HCEC 1CT (cell line): ENCODE measurements around the gene RERE.
"Not testable (repeated sequence)": the region's sequence is repeated elsewhere in the genome, so short reads cannot be mapped to it uniquely, and the experiment has no call there.

Experiments used
- DNase-seq: peaks from one replicate; pipeline ENCODE4 v3.0.0-alpha.2; 2017

The RERE gene

DNA sequence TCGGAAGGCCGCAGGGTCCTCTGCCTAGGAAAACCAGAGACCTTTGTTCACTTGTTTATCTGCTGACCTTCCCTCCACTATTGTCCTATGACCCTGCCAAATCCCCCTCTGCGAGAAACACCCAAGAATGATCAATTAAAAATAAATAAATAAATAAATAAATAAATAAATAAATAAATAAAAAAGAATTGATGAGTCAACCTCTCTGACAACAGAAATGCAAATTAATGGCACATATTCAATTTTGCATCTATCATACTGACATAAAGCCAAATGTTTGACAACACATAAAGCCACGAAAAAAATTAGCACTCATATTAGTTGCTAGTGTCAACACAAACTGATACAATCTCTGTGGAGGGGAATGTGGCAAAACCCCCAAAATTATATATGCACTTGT is 314.5 kb downstream of the RERE start:
- not testable (repeated sequence) for DNase-seq

DNA sequence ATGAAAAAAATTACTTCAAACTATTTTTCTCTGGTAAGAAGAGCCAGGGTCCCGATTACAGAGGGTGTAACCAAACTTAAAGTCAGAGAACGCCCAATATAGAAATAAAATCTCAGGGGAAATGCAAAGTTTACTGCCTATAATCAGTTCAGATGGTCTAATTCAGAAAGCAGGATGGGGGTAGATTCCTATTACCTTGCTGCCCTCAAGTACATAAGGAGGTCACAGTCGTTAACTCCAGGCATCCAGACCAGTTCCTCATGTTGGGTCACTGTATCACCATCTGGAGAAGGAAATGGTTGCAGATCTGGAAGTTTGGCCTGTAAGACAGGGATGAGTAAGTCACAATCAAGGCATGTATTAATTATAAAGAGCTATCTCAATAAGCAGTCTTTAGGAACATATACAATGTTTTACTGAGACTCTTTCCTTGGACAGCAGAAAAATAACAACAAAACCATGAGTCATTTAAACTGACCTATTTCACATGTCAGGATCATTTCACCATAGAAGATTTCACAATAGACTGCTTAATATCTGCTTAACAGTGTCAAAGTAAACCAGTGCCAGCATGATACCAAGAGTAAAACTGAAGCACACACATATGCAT is 320.1 kb downstream of the RERE start:
- DNase-seq, result peak; percentile 85

DNA sequence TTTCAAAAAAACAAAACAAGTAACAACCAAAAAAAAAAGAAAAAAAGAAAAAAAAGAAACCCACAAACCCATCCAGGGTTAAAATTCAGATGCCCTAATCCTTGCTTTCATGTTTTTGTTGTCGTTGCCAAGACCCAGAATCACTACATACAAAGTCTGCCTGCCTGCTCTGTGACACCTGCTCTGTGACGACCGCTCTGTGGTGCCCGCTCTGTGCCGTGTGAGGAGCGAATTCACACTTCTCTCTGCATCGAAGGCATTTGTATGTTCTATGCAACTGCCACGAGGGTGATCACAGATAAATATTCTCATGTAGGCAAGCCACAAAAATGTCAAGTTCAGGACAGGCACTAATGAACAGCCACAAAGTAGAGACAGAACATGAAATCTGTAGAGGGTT is 321.0 kb downstream of the RERE start:
- DNase-seq, result no peak

DNA sequence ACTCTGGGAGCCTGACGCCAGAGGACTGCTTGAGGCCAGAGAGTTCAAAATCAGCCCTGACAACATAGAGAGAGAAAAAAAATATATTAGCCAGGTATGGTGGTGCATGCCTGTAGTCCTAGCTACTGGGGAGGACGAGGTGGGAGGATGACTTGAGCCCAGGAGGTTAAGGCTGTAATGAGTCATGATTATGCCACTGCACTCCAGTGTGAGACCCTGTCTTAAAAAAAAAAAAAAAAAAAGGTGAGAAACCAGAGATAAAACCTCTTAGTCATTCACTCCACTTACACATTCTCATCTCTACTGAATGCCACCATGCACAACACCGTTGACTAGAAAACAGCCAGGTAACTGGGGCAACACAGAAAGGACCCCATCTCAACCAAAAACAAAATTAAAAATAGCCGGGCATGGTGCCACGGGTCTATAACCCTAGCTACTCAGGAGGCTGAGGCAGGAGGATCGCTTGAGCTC is 321.5 kb downstream of the RERE start:
- no peak for DNase-seq

DNA sequence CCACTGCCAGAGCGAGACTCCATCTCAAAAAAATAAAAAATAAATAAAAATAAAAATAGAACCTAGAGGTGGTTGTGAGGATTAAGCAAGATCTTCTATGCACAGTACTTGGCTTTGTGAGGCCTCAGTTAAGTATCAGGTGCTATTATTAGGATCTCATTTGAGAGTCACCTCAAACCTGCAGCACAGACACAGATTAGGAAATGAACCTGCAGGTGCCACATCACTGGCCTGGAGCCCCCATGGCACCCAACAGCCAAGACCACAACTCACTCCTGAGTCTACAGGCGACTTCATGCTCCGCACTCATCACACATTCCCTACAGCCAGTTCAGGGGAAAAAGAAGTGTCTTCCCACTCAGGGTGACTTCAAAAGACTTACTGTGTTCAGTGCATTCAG is 322.8 kb downstream of the RERE start:
- DNase-seq, result no peak

DNA sequence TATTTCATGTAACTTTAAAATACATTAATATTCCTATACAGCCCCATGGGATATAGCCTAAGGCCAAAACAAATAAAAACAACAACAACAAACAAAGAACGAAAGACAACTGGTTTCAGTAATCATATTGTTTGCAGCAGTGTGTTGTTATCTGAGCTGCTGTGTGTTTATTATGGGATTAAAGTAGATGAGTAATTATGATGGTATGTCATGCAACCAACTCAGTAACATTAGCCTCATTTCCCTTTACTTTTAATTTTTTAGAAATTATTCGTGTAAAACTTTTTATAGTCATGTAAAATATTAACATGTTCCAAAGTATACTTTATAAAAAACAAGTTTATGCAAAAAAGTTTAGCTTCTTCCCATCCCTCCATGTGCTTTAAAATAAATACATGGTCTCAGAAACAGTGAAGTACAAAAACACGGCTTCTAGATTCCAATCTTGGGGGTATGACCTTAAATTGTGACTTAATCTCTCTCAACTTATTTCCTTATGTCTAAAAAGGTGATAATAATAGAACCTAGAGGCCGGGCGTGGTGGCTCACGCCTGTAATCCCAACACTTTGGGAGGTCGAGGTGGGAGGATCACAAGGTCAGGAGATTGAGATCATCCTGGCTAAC is 323.4 kb downstream of the RERE start:
- peak; percentile 47 for DNase-seq

DNA sequence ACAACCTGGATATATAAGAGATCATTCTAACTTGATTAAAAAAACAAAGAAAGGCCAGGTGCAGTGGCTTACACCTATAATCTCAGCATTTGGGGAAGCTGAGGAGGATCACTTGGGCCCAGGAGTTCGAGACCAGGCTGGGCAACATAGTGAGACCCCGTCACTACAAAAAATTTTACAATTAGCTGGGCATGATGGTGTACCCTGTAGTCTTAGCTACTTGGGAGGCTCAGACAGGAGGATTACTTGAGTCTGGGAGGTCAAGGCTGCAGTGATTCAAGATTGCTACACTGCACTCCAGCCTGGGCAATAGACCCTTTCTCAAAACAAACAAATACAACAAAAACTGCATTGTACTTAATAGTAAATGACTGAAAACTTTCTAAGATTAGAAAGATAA is 330.2 kb downstream of the RERE start:
- no peak for DNase-seq

DNA sequence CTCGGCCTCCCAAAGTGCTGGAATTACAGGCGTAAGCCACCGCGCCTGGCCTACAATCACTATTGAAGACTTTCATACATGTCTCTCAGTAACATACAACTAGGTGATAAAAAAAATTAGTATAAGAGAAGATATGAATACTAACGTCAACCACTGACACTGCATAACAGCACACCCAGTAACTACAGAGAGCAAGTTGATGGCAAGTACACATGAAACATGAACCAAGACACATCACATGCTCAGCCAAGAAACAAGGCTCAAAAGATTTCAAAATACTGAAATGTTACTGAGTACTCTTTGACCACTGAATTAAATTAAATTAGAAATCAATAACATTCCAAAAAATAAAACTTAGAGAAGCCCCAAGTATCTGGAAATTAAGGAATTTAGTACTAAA is 331.4 kb downstream of the RERE start:
- no peak for DNase-seq

DNA sequence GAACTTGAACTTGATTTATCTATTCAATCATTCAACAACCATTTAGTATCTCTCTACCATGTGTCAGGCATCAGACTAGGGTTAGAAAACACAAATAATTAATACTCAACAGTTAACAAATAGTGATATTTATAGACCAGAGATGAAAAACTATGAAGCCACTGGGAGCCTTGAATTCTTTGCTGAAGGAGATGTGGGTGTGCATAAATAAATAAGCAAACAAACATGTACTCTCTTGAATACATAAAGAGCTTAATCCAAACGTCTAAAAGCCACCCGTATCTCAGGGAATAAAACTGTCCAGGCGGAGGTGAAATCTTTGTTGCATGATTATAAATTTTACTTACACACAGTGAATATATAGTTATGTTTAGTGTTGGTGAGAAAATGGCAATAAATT is 333.9 kb downstream of the RERE start:
- no peak for DNase-seq

DNA sequence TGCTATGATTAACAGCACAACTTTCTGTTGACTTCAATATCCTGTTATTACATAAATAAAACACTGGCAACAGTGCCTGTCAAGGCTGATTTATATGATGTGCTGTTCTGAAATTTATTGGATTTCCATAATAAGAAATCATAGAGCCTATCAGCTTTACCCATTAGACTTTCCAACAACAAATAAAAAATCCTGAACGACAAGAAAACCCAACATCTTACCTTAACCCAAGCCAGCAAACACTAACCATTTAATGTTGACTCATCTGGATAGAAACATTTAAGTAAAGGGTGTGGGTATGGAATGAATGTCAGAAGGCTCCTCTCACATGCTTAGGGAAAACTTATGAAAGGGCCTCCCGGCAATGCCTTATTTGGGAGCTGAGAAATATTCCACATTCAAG is 334.5 kb downstream of the RERE start:
- peak; percentile 66 for DNase-seq

DNA sequence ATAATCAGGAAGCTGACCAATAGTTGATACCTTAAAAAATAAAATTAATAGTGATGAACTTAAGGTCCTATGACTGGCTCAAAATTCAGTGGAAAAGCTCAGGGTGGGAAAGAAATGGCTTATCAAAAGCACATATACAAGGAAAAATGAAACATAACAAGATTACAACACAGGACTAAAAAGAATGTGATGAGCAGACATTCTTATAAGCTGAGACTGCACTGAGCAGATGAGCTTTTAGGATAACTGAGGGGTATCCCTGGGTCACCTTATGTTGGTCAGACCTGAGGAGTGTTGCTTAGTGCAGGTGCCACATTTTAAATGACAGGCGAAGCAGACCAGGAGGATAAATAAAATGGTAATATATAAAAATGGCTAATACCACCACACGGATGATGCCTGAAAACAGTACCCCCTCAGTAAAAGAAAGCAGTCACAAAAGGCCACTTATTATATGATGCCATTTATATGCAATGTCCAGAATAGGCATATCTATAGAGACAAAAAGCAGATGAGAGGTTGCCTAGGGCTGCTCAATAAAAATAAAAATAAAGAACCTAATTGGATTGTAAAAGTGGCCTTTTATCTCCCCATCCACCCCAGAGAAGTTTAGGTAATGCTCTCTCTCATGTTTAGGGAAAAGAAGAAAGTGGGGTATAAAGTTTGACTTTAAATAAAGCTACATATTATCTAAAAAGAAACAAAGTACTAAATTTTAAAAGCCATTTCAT is 335.6 kb downstream of the RERE start:
- DNase-seq, result peak; percentile 26

DNA sequence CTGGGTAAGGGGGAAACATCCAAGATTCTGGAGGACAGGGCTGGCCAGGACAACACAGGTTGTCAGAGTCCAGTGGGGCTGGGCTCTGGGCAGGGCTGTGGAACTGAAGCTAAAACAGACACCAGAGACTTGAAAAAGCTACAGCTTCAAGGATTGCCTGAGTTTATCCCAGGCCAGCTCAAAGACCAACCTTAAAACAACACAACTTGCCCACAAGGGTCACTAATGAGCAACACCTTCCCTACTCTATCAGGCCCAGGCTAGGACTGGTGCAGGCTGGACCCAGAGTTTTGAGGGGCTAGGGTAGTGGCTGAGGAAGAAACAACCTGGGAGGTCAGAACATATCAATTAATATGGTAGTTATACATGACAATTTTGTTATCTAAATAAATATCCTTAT is 338.9 kb downstream of the RERE start:
- DNase-seq, result no peak

DNA sequence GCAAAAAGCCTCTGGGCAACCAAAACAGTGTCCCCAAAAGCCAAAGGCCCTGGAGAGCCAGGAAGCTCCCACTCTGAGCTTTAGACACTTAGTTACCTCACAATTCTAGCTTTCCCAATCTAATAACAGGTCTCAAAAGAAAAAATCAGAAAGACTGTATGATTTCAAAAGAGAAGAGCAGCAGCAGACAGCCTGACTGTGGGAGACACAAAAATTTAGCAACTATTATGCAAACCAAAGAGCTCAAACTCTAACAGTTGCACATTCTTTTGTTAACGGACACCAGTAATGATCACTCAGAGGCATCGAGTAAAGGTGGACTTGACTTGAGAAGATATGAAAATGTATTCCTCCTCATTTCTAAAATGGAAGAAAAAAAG is 339.5 kb downstream of the RERE start:
- no peak for DNase-seq

DNA sequence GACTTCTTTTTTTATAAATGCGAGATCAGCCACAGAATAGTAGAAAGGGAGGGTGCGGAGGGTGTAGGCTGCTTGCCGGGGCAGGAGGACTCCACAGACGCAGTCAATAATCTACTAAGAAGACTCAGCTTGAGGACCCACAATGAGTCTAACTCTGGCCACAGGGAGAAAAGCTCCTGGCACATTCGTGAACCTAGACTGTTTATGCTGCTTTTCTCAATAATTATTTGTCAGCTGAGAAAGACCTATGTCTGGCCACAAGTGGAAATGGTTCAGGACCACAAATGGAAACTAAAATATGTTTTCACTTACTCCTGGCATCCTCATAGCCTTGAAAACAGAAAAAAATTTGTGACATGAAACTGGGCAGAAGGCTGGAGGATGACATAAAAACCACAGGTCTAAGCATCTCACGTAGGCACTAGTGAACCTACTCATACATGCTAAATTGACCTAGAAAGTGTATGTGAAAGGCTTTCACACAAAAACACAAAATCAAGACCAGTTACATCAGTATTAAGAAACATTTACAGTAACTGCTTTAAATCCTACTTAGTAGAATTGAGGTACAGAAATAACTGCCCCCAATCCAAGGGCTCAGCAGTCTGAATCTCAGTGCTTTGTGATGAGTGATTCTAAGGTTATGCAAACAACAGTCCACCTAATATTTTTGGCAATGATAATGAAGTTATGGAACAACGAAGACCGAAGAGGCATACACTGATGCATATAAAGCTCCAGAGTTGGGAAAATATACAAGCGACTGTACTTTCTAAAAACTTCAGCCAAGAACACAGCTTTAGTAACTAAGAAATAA is 340.1 kb downstream of the RERE start:
- no peak for DNase-seq

DNA sequence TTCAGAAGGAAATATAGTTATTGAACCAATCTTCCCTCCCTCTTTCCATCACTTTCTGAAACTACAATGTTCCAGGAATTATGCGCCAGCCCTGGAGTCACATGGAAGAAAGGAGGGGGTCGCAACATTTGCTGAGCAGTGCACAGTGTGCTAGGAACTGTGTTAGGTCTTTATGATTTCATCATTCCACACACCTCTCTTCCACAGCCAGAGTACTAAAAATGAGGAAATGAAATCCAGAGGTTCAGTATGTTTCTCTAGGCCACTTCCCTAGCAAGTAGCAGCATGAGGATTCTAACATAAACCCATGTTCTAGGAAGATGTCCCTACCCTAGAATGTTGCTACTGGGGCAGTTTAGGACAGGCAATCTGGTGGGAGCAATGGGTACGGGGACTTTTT is 341.4 kb downstream of the RERE start:
- no peak for DNase-seq

DNA sequence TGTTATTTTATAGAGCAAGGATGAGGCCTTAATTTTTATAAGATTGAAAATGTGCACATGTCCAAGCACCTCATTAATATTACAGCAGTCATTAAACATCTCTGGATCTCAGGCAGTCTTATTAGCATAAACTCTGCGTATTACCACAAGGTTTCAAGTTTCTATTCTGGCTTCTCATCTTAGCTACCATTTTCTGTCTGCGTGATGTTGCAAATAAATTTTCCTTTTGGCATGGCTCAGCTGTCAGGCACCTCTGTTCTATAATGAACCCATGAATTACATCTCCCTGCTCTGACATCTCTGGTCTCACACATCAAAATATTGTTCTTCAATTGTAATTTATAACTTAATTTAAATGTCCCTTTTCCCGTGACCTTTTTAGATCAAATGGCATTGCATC is 343.1 kb downstream of the RERE start:
- no peak for DNase-seq

DNA sequence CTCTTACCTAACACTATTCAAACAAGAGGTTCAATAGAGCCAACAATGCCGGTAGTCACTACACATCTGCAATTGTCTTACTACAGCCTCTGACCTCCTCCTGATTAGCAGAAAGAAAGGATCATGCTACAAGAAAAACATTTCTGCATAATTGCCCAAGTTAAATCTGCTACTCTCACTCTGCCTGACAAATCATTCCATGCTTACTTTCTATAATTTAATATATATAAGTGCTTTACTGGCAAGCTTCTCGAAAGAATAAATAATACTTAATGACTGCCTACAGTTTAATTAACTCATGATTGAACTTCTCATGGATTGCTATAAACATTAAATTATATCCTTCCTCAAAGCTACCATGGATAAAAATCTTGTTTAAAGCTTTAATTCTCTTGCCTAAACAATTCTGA is 343.5 kb downstream of the RERE start:
- no peak for DNase-seq

DNA sequence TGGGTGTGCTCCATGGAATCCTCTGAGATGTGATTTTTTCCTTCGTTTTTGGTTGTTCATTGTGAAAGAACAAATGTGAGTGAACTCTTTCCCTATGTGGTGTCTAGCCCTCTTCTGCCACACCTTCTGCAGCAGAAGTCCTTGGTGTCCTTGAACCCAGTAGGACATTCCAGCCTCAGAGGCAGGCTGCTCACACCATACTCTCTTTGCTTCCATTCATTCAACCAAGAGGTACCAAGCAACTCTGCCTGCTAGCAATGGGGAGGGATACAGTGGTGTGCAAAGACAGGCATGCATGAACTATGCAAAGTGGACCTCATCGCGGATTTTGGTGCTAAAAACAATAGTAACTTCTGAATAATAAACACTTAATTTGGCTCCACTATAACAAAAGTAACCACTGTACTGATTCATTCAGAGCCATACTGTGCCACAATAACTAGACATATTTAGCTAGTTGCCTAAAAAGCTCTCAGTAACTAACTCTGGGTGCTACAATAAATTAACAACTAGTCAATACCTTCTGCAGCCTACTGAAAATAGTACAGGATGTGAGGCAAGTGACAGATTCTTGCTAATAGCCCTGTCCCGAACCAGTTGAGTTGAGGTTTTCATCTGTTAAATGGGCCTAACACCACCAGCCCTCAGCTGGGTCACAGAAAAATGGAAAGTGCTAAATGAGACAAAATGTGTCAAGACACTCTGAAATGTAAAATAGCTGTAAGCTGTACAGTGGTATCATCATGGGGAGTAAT is 344.1 kb downstream of the RERE start:
- DNase-seq, result no peak

DNA sequence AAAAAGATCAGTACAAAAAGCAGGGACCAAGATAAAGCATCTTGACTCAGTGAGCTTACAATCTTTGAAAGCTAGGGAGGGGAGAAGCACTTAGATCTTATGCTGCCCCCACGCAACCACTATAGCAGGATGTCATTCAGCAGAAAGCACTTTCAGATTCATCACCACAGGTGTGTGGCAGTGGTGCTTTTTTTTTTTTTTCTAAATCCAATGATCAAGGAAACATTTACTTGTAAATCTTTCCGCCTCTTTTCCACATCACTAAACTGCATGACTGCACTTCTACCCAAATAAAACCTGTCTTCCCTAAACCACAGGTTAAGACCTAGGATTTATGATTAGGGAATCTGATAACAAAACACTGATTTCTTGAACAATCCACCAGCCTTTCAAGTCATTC is 344.8 kb downstream of the RERE start:
- DNase-seq, result no peak

DNA sequence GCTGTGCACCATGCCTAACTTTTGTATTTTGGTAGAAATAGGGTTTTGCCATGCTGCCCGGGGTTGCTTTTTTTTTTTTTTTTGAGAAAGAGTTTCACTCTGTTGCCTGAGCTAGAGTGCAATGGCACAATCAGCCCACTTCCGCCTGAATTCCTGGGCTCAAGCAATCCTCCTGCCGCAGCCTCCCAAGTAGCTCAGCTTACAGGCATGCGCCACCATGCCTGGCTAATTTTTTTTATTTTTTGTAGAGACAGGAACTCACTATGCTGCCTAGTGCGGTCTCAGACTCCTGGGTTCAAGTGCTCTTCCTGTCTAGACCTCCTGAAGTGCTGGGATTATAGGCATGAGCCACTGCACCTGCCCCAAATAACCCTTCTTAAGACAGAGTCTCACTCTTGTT is 346.0 kb downstream of the RERE start:
- no peak for DNase-seq

DNA sequence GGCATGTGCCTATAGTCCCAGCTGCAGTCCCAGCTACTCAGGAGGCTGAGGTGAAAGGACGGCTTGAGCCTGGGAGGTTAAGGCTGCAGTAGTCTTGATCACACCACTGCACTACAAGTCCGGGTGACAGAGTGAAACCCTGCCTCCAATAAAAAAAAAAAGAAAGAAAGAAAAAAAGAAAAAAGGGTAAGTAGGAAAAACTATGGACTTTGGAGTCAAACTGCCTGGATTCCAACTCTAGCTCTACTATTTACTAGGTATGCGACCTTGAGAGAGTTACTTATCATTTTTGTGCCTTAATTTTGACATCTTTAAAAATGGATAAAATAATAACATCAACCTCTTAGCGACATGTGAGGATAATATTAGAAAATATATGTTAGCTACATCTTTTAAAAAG is 348.7 kb downstream of the RERE start:
- no peak for DNase-seq

DNA sequence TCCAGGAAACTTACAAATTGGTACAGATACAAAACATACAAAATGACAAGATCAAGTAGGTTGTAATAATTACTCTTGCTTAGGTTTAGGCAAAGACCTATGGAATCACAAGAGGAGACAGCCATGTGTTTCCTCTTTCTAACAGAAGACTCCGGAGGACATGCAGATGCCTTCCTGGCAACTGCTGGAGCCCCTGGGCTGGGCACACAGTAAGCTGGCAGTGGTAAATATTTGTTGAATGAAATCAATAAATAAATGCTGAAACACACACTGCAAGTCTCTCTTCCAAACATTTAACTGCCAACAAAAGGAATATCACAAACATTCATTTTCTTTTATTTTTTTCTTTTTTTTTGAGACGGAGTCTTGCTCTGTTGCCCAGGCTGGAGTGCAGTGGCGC is 350.1 kb downstream of the RERE start:
- DNase-seq, result no peak

DNA sequence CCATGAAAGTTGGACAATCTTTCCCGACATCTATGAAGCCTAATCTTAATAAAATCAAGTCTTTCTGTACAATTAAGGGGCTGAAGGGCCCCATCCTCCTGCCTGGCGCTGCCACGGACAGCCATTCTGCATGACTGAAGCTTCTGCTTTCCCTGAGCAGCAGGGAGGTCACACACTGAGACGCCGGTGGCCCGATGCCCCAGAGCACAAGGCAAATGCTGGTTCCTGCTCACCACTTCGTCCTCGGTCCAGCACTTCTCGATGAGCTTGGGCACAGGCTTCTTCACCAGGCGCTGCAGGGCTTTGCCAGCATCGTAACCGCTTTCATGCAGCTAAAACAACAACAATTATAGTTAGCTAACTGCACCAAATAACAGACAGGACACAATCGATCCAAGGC is 351.7 kb downstream of the RERE start:
- no peak for DNase-seq
